AG04450 (cell line): ENCODE results near the gene KIF2A. TPM values are rescaled to one million over a fixed set of nuclear protein-coding genes. Genes with fewer than 3 reads are reported as not detected.

Source experiments
- CTCF ChIA-PET: fragments of 300-600, 350-600 bp; formaldehyde crosslinking; extraction: SDS; loops from one replicate; lab custom pipeline; 2022; ENCODE audit warnings: antibody characterized with exemption, inconsistent platforms; lab: Charles Lee
- POLR2A ChIA-PET: fragments of 350-600 bp; formaldehyde crosslinking; extraction: SDS; loops from one replicate; lab custom pipeline; 2021; ENCODE audit warnings: antibody characterized with exemption, inconsistent platforms; lab: Yijun Ruan, JAX
- DNase-seq: peaks from one replicate; pipeline ENCODE4 v3.0.0-alpha.2; 2011; ENCODE audit warnings: low read depth, low spot score
- H3K27ac ChIP-seq: one replicate; pipeline ENCODE4 v1.5.1; 2012; ENCODE audit warnings: low read depth, low read length, control low read depth
- H3K27me3 ChIP-seq: one replicate; pipeline ENCODE4 v1.6.0; 2012; ENCODE audit warnings: low read length; ENCODE audit not compliant: control insufficient read depth, insufficient read depth
- H3K4me3 ChIP-seq: 2 replicates; pipeline ENCODE4 v1.5.1; 2011; ENCODE audit warnings: mild to moderate bottlenecking, low read depth, low read length, control low read depth
- H3K9me3 ChIP-seq: 2 replicates; pipeline ENCODE4 v1.5.1; 2012; ENCODE audit warnings: low read length; ENCODE audit not compliant: control insufficient read depth, insufficient read depth
- CTCF ChIP-seq: IDR thresholded peaks from 2 replicates; pipeline ENCODE4 v1.5.1; 2011; ENCODE audit warnings: low read depth, low read length, control low read depth, inconsistent platforms
- polyA plus RNA-seq: library from polyadenylated mRNA; depleted of rRNA; stranded (reverse); fragments of >200 nt; gene quantifications from 2 replicates; pipeline ENCODE4 v1.2.3, GENCODE V29; 2011; rRNA removed

KIF2A gene
- polyA plus RNA-seq, 1 experiment = 50.8 TPM

GRCh38 chr5:62432621-62433064, 126.6 kb downstream of the KIF2A start:
- no peak for DNase-seq
- CTCF ChIA-PET = interaction anchor here (0.8 to 4.5 kb wide), 4 partner anchors 11 to 346 kb away, joined by 3 to 36 read pairs (median 4); no protein-coding TSS in a partner anchor
- no peaks in the 10 kb centered on the region for H3K9me3 ChIP-seq
- no peak for TF ChIP-seq CTCF
- no peaks in the 10 kb centered on the region for H3K27me3 ChIP-seq
- POLR2A ChIA-PET = no interaction called here
- H3K27ac ChIP-seq = no peak overlapping the region
- no peak overlapping the region for H3K4me3 ChIP-seq

Other genes starting within 250 kb of the KIF2A start
- 21.1 and 31.1 TPM in 2 replicates for gene DIMT1, start 97.7 kb downstream of the KIF2A start, polyA plus RNA-seq
- gene IPO11, start 106.6 kb downstream of the KIF2A start, polyA plus RNA-seq = 24.0 and 24.5 TPM in 2 replicates